ENCODE measurements around the gene IDH3B.
"Not testable (repeated sequence)": the region's sequence is repeated elsewhere in the genome, so short reads cannot be mapped to it uniquely, and the experiment has no call there.

The IDH3B gene

GRCh38 chr20:2694008-2694471, 30.0 kb upstream of the IDH3B start:
- DNase-seq, result no peak

- peak; percentile 54 for DNase-seq
These were observed 29.4 kb upstream of the IDH3B start for GRCh38 chr20:2693286-2694007.

- DNase-seq, result peak; percentile 46
These were observed 28.9 kb upstream of the IDH3B start for GRCh38 chr20:2692886-2693285.

- DNase-seq, result peak; percentile 34
These were observed 28.2 kb upstream of the IDH3B start, which contains the start of gene EBF4 for GRCh38 chr20:2692036-2692885. Gene EBF4 (plus strand): TSS chr20:2692780. CDS start chr20:2693646, 866 bp downstream.

GRCh38 chr20:2691663-2692035, 27.6 kb upstream of the IDH3B start:
- DNase-seq, result no peak

DNA sequence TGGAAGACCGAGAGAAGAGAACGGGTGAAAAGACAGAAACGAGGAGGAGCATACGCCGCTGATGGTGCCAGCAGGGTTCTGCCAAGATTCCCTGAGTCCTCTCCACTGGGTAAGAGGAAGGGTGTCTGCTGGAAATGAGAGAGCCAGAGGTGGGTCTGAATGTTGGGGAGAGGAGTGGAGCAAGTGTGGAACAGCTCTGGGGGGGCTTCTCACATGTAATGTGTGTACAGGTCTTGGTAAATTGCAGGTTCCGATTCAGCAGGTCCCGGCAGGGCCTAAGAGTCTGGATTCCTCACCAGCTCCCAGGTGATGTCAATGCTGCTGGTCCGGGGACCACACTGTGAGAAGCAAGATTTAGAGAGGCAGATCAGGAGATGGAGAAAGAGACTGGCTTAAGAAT, 27.1 kb upstream of the IDH3B start:
- DNase-seq, result no peak

- DNase-seq, result no peak
These were observed 26.7 kb upstream of the IDH3B start for GRCh38 chr20:2690718-2691117.

DNA sequence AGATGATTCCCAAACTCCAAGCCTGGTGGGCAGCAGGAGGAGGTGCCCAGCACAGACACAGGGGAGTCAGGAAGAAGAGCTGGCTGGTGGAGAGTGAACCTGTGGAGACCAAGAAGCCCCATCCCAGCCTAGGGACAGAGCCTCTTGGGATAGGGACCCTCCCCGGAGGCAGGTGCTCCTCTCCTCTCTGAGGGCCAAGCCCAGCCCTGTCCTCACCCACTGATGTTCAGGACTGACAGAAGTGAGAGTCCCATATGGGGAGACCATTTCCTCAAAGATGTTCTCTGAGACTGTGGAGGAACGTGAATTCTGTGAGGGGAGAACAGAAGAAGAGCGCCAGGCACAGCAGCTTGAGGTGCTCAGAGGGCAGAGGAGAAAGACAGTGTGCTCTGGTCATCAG, 26.2 kb upstream of the IDH3B start:
- no peak for DNase-seq

DNA sequence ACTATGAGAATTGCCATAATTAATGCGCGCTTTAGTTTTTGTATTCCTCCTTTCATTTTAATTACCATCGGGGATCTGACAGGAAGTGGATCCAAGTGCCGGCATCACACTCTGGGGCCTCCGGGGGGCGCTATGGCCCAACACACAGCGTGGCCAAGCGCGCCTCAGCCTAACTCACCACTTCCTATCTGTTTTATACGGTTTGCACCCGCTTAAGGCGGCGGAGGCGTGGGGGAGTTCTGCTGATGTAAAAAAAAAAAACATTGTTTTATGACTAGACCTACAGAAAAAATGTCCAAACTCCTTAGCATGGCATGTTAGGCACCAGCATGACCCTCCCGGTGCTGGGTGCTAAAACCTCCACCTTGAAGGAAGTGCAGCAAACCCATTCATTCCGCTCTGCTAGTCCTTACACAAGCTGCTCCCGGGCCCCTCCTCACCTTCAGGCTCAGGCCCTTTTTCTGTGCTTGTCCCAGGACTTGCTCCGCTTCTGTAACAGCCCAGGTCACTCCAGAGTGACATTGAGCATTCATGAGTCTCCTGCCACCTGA, 24.1 kb upstream of the IDH3B start:
- DNase-seq, result peak; percentile 62

DNA sequence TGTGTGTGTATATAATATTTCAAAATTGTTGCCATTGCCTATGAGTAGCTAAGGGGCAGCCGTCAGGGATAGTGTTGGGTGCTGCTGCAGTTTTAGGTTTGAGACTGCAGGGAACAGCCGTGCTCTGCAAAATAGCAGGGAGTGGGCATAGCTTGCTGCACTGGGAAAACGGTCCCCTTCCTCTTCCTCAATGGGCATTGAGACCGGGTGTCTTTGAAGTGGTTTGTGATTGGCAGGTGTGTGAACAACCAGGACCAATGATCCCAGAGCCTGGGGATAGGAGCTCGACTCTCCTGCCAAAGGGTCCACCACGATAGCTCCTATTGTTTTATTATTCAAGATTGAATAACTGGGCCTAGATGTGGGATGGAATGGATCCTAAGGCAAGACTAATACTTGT, 23.5 kb upstream of the IDH3B start:
- no peak for DNase-seq

GRCh38 chr20:2684817-2685216, 20.8 kb upstream of the IDH3B start:
- not testable (repeated sequence) for DNase-seq

GRCh38 chr20:2682040-2682439, 18.0 kb upstream of the IDH3B start:
- DNase-seq, result not testable (repeated sequence)

DNA sequence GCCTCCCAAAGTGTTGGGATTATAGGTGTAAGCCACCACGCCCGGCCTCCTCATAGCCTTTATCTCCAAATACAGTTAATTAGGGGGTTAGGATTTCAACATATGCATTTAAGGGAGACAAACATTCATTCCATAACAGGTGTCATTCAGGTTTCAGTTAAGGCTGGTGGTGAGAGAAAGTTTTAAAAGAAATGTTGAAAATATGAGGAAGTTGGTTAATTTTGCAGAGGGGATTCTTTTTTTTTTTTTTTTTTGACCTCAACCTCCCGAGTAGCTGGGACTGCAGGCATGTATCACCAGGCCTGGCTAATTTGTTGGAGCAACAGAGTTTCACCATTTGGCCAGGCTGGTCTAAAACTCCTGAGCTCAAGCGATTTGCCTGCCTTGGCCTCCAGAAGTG, 16.0 kb upstream of the IDH3B start:
- no peak for DNase-seq

DNA sequence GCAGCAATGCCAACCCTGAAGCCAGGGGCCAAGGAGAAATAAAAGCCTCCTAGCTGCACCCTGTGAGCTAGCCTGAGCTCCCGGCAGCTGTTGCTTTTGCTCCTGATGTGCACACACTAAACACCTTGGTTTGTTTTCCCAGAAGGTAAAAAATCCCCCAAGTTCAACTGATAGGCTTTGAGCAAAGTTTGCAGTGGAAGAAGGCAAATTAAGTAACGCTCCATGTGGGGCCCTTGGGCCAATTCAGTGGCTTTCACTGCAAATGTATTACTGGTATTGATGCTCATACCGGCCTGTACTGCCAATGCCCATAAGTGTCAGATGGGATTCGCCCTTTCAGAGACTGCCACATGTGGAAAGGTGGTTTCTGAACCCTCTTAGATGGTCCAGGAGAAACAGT, 9.4 kb upstream of the IDH3B start:
- DNase-seq, result no peak

DNA sequence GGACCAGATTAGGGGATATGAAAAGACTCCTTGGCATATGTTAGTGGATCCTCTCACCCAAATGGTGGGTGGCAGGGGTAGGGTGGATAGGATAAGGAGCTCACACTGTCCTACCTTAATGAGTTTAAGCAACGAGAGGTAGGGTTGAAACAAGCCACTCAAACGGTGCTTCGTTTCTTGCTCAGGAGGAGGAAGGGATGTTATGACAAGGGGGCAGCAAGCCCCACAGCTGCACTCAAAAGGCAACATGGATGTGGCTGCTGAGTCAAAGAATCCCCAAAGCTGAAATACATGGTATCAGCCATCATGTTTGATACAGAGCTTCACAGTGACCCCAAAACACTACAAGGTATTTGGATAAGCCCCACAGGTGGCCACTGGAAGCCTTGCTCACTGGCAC, 8.4 kb upstream of the IDH3B start:
- DNase-seq, result no peak

DNA sequence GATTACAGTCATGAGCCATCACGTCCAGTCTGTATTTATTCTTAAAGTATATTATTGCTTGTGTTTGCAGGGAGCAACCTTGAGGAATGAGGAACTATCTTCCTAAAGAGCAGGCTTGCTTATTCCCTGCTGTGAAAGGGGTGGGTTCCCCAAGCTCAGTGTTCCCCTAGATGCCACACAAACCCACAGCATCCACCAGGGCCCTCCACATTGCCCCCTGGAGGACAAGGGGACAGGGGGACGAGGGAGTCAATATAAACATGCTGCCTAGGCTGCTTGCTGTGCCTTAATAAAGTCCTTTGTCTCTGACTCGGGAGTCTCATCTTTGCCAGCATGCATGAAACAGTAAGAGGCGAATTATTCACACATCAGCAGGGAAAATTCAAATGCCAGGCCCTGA, 8.0 kb upstream of the IDH3B start:
- no peak for DNase-seq

- DNase-seq, result no peak
These were observed 591 bp downstream of the IDH3B start for GRCh38 chr20:2663364-2663886.

DNA sequence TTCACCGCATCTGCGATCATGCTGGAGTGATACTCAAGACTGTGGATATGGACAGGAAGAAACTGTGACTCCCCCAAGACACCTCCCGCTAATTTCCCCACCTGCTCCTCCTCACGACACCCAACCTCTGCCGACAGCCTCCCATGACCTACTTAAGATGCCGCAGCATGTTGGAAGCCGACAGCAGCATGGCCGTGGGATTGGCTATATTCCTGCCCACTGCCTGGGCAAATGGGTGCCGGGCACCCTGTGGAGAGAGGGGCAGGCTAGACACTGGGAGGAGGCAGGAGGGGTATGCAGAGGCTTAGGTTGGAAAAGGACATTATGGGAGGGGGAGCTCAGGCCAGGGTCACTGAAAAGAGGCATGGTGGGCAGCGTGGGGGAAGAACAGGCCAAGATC, 4.5 kb downstream of the IDH3B start:
- DNase-seq, result no peak

DNA sequence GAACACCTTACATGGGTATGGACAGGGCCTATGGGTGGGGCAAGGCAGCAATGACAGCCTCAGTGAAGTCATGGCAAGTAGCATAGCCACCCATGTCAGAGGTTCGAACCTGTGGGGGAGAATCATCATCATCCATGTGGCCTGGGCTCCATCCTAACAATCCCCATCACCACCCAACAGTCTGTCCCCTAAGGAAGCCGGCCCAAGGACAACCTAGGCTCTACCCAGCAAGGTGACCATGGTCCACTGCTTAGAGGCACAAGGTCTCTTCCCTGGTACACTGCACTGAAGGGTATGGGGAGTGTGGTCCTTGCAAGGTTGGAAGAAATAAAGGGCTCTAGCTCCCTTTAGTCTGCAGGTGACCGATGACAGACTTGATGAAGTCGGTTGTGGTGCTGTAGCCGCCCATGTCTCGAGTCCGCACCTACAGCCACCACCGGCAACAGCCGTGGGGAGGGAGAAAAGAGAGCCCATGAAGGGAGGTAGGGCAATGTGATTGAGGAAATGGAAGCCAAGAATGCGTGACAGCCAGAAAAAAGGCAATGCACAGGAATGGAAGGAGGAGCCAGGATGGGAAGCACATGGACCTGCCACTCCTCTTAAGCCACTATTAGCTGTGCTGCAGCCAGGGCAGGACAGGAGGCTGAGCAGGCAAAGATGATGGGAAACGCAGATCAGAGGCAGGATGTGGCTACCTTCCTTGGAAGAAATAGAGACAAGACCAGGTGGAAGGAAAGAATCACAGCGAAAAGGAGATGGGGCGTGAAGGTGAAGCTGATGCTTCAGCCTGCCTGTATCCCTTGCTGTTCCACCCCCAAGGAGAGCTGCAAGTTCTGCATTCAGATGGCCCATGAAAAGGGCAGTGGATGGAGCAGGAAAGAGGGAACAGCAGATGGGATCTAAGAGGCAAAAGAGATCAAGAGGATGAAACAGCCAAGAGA, 5.3 kb downstream of the IDH3B start:
- DNase-seq, result no peak

DNA sequence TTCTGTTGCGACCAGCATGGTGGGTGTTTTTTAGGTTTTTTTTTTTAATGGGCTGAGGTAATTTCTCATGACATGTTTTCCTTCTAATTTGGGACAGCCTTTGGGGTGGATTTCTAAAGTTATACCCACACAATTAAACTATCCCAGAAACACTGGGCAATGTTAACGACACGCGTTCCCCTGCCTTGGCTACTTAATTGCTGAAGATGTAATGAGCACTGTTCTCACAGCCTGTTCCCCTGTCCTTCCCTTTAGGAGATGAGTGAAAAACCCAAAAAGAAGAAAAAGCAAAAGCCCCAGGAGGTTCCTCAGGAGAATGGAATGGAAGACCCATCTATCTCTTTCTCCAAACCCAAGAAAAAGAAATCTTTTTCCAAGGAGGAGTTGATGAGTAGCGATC, 6.3 kb downstream of the IDH3B start:
- no peak for DNase-seq

GRCh38 chr20:2657241-2657640, 6.8 kb downstream of the IDH3B start:
- no peak for DNase-seq

DNA sequence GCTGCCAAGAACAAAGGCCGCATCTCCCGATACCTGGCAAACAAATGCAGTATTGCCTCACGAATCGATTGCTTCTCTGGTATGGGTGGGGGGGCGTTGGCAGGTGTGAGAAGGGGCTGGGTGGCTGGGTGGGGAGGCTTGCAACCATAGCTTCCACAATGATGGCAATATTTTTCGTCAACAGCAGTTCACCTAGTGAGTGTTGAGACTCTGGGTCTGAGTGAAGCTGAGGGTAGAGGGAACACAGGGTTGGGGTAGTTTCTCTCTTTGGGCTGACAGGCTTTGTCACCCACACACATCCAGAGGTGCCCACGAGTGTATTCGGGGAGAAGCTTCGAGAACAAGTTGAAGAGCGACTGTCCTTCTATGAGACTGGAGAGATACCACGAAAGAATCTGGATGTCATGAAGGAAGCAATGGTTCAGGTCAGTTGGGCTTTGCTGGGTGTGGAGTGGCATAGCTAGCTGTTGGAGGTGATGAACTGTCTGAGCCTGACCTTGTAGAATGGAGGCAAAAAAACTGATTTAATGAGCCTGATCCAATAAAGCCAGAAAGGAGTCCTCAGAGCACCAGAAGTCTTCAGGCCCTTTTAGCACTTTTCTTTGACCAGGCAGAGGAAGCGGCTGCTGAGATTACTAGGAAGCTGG, 7.4 kb downstream of the IDH3B start:
- no peak for DNase-seq

Measured in activated gamma-delta T cell (primary cell).